K562 (cell line): Measurements from ENCODE around the gene XYLB. TPM values are rescaled to one million over a fixed set of nuclear protein-coding genes. Genes with fewer than 3 reads are reported as not detected.

Experiments used
- BHLHE40 ChIP-seq: IDR thresholded peaks from 2 replicates; pipeline ENCODE4 v1.6.1; 2011; ENCODE audit warnings: low read length, improper control_type of control experiment
- CHD7 ChIP-seq: fragments of 200-600 bp; sonication (generic); IDR thresholded peaks from one replicate; pipeline ENCODE4 v1.6.1; 2012; ENCODE audit warnings: mild to moderate bottlenecking, low read depth, low read length, inconsistent platforms
- CREM ChIP-seq: IDR thresholded peaks from 2 replicates; pipeline ENCODE4 v1.6.1; 2014; ENCODE audit warnings: antibody characterized with exemption, low read depth
- ETV1 ChIP-seq: fragments of 450-650 bp; conservative IDR thresholded peaks from 2 replicates; pipeline ENCODE4 v1.6.1; 2016; ENCODE audit warnings: missing genetic modification characterization, control low read depth, low read depth, missing compliant biosample characterization
- GTF2E2 ChIP-seq: fragments of 200-800 bp; sonication (Bioruptor generic); IDR thresholded peaks from 2 replicates; pipeline ENCODE4 v1.6.1; 2016; ENCODE audit warnings: missing genetic modification characterization, missing compliant biosample characterization
- NR2F6 ChIP-seq: fragments of 450-650 bp; formaldehyde crosslinking; IDR thresholded peaks from 2 replicates; pipeline ENCODE4 v1.4.0; 2020; ENCODE audit warnings: mild to moderate bottlenecking
- RBM25 ChIP-seq: fragments of 200-400 bp; formaldehyde crosslinking; IDR thresholded peaks from 2 replicates; pipeline ENCODE4 v1.6.1; 2018; ENCODE audit warnings: low read length, low read depth, moderate library complexity; ENCODE audit not compliant: severe bottlenecking
- STAT5A ChIP-seq: IDR thresholded peaks from 2 replicates; pipeline ENCODE4 v1.6.1; 2012; ENCODE audit warnings: low read length, inconsistent platforms, borderline replicate concordance
- STAT5B ChIP-seq: fragments of 250-450 bp; sonication (Bioruptor Pico); IDR thresholded peaks from 2 replicates; pipeline ENCODE4 v1.8.0; 2021; ENCODE audit warnings: mild to moderate bottlenecking, inconsistent platforms
- TAF15 ChIP-seq: fragments of 200-400 bp; formaldehyde crosslinking; IDR thresholded peaks from 2 replicates; pipeline ENCODE4 v1.6.1; 2017; ENCODE audit warnings: mild to moderate bottlenecking, low read depth, low read length, moderate library complexity
- TEAD1 ChIP-seq, 2 experiments: fragments of 450-650 bp in 1 of 2; sonication (generic) in 1 of 2; formaldehyde crosslinking; IDR thresholded peaks; 2 replicates each; pipeline versions ENCODE4 v1.4.0 to v1.8.0; 2020 to 2022; ENCODE audit warnings: mild to moderate bottlenecking in 2 of 2, missing genetic modification reagents in 1 of 2
- ZNF212 ChIP-seq: fragments of 450-650 bp; formaldehyde crosslinking; IDR thresholded peaks from 2 replicates; pipeline ENCODE4 v1.4.0; 2020; ENCODE audit warnings: mild to moderate bottlenecking
- ZNF324 ChIP-seq: fragments of 250-450 bp; sonication (Bioruptor Pico); IDR thresholded peaks from 2 replicates; pipeline ENCODE4 v1.4.0; 2020; ENCODE audit warnings: mild to moderate bottlenecking
- ZNF561 ChIP-seq: fragments of 450-650 bp; formaldehyde crosslinking; conservative IDR thresholded peaks from 2 replicates; pipeline ENCODE4 v1.4.0; 2020; ENCODE audit warnings: mild to moderate bottlenecking, moderate library complexity
- polyA plus RNA-seq, 8 experiments: library from polyadenylated mRNA; depleted of rRNA in 4 of 8; stranded (reverse) in 5 of 8; unstranded in 3 of 8; fragments of >200 nt; fragmentation: Nextera tagmentation in 2 of 8; fragmentation: Illumina TruSeq in 1 of 8; extraction: Ambion mirVana in 2 of 8; extraction: Trizol in 1 of 8; gene quantifications; 2 replicates each; pipeline versions ENCODE4 v1.2.1 to v1.2.3, GENCODE V29; 2011 to 2014; ENCODE audit warnings: inconsistent platforms in 1 of 8, missing spikeins in 1 of 8
- total RNA-seq, 7 experiments: library from RNA; depleted of rRNA in 6 of 7; stranded (reverse); fragments of >200 nt in 6 of 7; fragmentation: Illumina TruSeq in 2 of 7; extraction: Trizol in 2 of 7; gene quantifications; 2 replicates each; pipeline versions ENCODE4 v1.2.1 to v1.2.3, GENCODE V29; 2011 to 2021; ENCODE audit warnings: low replicate concordance in 1 of 7
- TF ChIP-seq, protein P1 (sequence below): IDR thresholded peaks from 2 replicates; pipeline ENCODE4 v1.6.1; 2016; ENCODE audit warnings: missing genetic modification characterization, missing compliant biosample characterization

The XYLB gene
- total and polyA plus RNA-seq, 9 of the 15 experiments (the other 6 are each of a cell fraction or from before 2014, with no cell fraction given): 4.0 to 20.2 (median 13.2) TPM

GRCh38 chr3:38453075-38453912 lies 106.7 kb downstream of the XYLB start, which contains the start of gene ACVR2B (continued):
- TF ChIP-seq CHD7: no peak
- no peak for TF ChIP-seq ZNF561 (CRISPR knock-in tag)
- TF ChIP-seq, protein P1, sequence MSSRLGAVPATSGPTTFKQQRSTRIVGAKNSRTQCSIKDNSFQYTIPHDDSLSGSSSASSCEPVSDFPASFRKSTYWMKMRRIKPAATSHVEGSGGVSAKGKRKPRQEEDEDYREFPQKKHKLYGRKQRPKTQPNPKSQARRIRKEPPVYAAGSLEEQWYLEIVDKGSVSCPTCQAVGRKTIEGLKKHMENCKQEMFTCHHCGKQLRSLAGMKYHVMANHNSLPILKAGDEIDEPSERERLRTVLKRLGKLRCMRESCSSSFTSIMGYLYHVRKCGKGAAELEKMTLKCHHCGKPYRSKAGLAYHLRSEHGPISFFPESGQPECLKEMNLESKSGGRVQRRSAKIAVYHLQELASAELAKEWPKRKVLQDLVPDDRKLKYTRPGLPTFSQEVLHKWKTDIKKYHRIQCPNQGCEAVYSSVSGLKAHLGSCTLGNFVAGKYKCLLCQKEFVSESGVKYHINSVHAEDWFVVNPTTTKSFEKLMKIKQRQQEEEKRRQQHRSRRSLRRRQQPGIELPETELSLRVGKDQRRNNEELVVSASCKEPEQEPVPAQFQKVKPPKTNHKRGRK (tag): no peak
- no peak for TF ChIP-seq ZNF324 (CRISPR knock-in tag)
- no peak for TF ChIP-seq ETV1 (tag)
- no peak for TF ChIP-seq GTF2E2 (tag)
- no peak for TF ChIP-seq TAF15
- no peak for TF ChIP-seq ZNF212 (CRISPR knock-in tag)
- TF ChIP-seq NR2F6 (CRISPR knock-in tag): no peak
- TF ChIP-seq TEAD1 (CRISPR knock-in tag; IDR thresholded peaks at IDR 0.05): no peak
- no peak for TF ChIP-seq CREM
- TF ChIP-seq BHLHE40: peak; percentile 51
- no peak for TF ChIP-seq STAT5A
- no peak for TF ChIP-seq RBM25
- no peak for TF ChIP-seq STAT5B
